GM23248 (cell line): ENCODE results near the gene CASK.

ENCODE experiments used
- EZH2 ChIP-seq: fragments of 200-600 bp; sonication (generic); IDR thresholded peaks from 2 replicates; pipeline ENCODE4 v1.6.1; 2018; ENCODE audit warnings: antibody characterized with exemption, mild to moderate bottlenecking; ENCODE audit not compliant: insufficient read depth, poor library complexity, severe bottlenecking
- EZH2phosphoT487 ChIP-seq: fragments of 200-600 bp; sonication (generic); IDR thresholded peaks from 2 replicates; pipeline ENCODE4 v1.6.1; 2018; ENCODE audit warnings: antibody characterized with exemption, moderate library complexity, mild to moderate bottlenecking, low read depth; ENCODE audit not compliant: insufficient read depth

- no peak for TF ChIP-seq EZH2
- TF ChIP-seq EZH2phosphoT487: no peak
Observed at GRCh38 chrX:41705680-41706374, 217.5 kb downstream of the CASK start.
